H1 (cell line): ENCODE results near the gene LMTK2. TPM values are rescaled to one million over a fixed set of nuclear protein-coding genes. Genes with fewer than 3 reads are reported as not detected.

Experiments used
- ASH2L ChIP-seq: fragments of 200-600, 300-600 bp; sonication (generic); IDR thresholded peaks from one replicate; pipeline ENCODE4 v1.7.1; 2017; ENCODE audit warnings: low read length
- EP300 ChIP-seq, 2 experiments: IDR thresholded peaks; 1 replicate in 1 of 2; 2 replicates in 1 of 2; pipeline ENCODE4 v1.6.1; 2011 to 2012; ENCODE audit warnings: low read depth in 2 of 2, low read length in 2 of 2, mild to moderate bottlenecking in 2 of 2, borderline replicate concordance in 1 of 2, inconsistent platforms in 1 of 2, moderate library complexity in 1 of 2
- KDM4A ChIP-seq: IDR thresholded peaks from one replicate; pipeline ENCODE4 v1.7.1; 2012; ENCODE audit warnings: low read depth, mild to moderate bottlenecking, moderate library complexity, low read length, inconsistent platforms; ENCODE audit not compliant: severe bottlenecking
- RNF2 ChIP-seq: fragments of 200-900, 300-1000 bp; sonication (generic); IDR thresholded peaks from 2 replicates; pipeline ENCODE4 v1.7.1; 2016; ENCODE audit warnings: borderline replicate concordance, low read depth, mild to moderate bottlenecking, antibody characterized with exemption, low read length; ENCODE audit not compliant: poor library complexity, severe bottlenecking; ENCODE audit errors: missing control alignments
- SP4 ChIP-seq: IDR thresholded peaks from 2 replicates; pipeline ENCODE4 v1.6.1; 2012; ENCODE audit warnings: low read length, inconsistent platforms
- polyA plus RNA-seq, 7 experiments: library from polyadenylated mRNA; depleted of rRNA in 3 of 7; stranded (reverse) in 5 of 7; unstranded in 2 of 7; fragments of >200 nt in 5 of 7; fragments of 200-250 nt in 2 of 7; gene quantifications; 1 replicate in 5 of 7; 2 replicates in 1 of 7; 4 replicates in 1 of 7; pipeline versions ENCODE4 v1.2.1 to v1.2.3, GENCODE V29; 2011 to 2013; ENCODE audit warnings: missing spikeins in 2 of 7, mixed read lengths in 2 of 7
- total RNA-seq: library from RNA; stranded (reverse); fragmentation: NEBNext Ultra II Directional; extraction: Animal tissue kit (Norgen Biotek cat#: 25700); gene quantifications from 2 replicates; pipeline ENCODE4 v1.2.1, GENCODE V29; 2021
- TF ChIP-seq, protein P1 (sequence below): IDR thresholded peaks from 2 replicates; pipeline ENCODE4 v1.6.1; 2011; ENCODE audit warnings: low read depth, mild to moderate bottlenecking, low read length; ENCODE audit not compliant: insufficient read depth
- TF ChIP-seq, protein P2 (sequence below), 3 experiments: IDR thresholded peaks; 1 replicate in 2 of 3; 2 replicates in 1 of 3; pipeline versions ENCODE4 v1.5.1 to v1.6.1; 2011; ENCODE audit warnings: low read length in 3 of 3, mild to moderate bottlenecking in 3 of 3, inconsistent platforms in 2 of 3, low read depth in 1 of 3, moderate library complexity in 1 of 3; ENCODE audit not compliant: insufficient read depth in 1 of 3; ENCODE audit errors: control extremely low read depth in 1 of 3

LMTK2 gene
- total and polyA plus RNA-seq, 2 of the 8 experiments (the other 6 are each of a cell fraction or from before 2014, with no cell fraction given) = 9.7 to 30.7 TPM

DNA sequence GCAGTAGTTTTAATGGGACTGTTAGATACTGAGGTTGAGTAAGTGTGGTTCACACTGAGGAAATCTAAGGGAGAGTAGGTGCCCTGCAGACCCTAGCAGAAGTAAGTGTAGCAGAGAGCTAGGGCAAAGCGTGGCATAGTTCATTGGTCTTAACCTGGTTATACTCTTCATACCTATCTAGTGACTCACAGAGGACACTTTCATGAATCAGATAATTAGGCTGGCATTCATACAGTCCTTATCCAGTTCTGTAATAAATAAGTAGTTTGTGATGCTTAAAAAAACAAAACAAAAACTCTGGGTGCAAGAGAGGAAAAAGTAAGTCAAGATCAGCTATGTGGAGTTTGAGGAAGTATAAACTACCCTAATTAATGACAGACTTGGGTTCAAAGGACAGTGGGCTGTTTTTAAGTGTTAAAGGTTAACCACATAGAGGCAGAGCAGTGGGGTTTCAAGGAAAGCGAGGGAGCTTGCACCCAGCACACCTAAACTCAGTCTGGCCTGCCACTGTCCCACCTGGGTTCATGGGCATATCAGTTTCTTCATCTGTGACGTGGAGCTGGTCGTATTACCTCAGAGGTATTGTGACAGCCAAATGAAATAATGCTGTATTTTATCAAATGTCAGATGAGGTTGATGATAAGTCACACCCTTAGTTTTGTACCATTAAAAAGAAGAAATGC, 27.1 kb downstream of the LMTK2 start (continued):
- TF ChIP-seq RNF2 = no peak
- TF ChIP-seq EP300 (IDR thresholded peaks at IDR 0.05; ENCODE audit: borderline replicate concordance in 1 of 2, low read depth in 2 of 2, low read length in 2 of 2) = no peak
- TF ChIP-seq, protein P1, sequence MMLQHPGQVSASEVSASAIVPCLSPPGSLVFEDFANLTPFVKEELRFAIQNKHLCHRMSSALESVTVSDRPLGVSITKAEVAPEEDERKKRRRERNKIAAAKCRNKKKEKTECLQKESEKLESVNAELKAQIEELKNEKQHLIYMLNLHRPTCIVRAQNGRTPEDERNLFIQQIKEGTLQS = no peak
- TF ChIP-seq ASH2L = no peak
- no peak for TF ChIP-seq KDM4A
- TF ChIP-seq, protein P2, sequence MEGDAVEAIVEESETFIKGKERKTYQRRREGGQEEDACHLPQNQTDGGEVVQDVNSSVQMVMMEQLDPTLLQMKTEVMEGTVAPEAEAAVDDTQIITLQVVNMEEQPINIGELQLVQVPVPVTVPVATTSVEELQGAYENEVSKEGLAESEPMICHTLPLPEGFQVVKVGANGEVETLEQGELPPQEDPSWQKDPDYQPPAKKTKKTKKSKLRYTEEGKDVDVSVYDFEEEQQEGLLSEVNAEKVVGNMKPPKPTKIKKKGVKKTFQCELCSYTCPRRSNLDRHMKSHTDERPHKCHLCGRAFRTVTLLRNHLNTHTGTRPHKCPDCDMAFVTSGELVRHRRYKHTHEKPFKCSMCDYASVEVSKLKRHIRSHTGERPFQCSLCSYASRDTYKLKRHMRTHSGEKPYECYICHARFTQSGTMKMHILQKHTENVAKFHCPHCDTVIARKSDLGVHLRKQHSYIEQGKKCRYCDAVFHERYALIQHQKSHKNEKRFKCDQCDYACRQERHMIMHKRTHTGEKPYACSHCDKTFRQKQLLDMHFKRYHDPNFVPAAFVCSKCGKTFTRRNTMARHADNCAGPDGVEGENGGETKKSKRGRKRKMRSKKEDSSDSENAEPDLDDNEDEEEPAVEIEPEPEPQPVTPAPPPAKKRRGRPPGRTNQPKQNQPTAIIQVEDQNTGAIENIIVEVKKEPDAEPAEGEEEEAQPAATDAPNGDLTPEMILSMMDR (IDR thresholded peaks at IDR 0.05; ENCODE audit: control extremely low read depth in 1 of 3, insufficient read depth in 1 of 3, low read depth in 1 of 3, low read length in 3 of 3) = no peak
- TF ChIP-seq SP4 = no peak
